Stimulated activated CD4-positive, alpha-beta T cell treated with anti-CD3 and anti-CD28 coated beads, Interleukin-4, amount 100 ng/mL, for 24 hours (primary cell): ENCODE results near the gene OAF.
"Not testable (repeated sequence)": the region's sequence is repeated elsewhere in the genome, so short reads cannot be mapped to it uniquely, and the experiment has no call there.

Experiments used
- DNase-seq: peaks from one replicate; pipeline ENCODE4 v3.0.0-alpha.2; 2020

The OAF gene

DNA sequence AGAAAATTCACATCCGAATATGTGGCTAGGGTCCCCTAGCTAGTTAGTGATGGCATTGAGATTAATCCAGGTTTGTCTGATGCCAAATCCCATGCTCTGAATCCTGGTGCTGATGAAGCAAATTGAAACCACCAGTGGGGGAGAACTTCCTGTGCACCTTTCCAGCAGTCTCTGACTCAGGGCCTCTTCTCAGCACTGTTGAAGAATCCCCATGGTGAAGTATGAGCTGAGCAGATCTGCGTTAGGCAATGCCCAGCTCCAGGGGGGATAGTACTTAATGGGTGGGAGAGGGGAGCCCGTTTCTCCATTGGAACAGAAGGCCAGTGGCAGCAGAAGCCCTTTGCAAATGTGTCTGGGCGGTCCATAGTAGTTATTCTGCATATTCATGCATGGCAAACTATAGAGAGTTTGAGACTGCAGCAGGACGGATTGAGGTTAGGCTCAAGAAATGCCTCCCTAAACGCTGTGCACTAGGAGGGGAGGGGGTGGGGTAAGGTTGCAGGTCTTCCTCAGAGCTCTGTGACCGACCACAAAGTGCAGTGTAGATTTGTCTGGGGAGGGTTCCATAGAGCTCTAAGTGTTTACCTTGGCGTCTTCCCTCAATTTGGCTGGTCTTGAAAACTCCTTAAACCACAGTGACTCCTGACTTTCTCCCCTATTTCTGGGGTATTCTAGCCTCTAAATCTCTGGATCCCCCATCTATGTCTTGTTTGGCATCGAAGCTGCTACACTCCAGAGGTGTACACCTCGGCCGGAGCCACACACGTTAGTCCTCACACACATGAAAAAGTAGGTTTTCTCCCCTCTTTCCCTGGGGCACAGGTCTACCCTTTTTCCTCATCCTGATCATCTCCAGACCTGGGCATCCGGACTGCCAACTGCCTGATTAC is 33.9 kb downstream of the OAF start:
- DNase-seq, result no peak

DNA sequence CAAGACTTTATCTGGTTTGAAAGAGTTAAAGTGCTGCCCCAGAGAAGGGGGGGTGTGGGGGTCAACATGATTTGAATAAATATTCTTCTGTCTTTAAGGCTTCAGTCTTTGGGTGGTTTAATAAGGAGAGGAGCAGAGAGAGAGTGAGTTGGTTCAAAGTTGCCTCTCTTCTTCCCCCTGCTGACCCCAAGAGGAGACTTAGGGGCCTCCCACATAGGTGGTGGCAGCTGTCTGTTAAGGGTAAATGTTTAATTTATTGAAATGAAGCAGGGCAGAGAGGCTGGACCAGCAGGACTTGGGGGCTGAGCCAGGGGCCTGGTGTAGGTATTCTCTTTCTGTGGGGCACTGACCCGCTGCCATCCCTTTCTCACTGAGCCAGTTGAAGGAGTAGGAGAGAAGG is 34.6 kb downstream of the OAF start:
- DNase-seq, result no peak

DNA sequence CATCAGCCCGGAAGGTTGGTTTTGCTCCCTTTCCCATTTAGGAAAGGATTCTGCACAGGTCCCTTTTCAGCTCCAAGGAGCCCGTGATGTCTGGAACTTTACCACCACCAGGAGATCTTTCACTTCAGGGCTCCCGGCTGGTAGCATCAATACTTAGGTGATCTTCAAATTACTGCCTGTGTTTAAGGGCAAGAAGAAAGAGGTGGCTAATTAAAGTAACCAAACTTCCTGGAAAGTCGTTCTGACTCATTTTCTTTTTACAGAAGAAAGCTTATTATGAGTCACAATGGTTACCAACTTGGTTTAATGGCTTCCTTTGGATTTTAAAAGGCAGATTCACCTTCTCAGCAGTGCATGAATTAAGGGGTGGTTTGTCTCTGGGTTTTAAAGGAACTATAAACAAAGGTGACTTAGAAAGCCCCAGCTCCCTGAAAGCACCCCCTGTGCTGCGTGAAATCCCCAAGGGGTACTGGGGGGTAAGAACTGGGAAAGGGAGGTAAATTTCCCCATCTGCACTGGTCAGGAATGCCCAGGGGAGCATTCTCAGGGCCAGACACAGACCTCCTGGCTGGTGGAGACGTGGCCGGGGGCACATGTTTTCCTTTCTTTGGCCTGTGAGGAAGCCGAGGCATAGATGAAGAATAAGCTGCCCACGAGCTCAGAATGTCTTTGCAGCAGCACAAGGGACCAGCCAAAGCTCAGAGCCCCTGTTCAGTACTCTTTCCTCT is 37.9 kb downstream of the OAF start:
- no peak for DNase-seq

DNA sequence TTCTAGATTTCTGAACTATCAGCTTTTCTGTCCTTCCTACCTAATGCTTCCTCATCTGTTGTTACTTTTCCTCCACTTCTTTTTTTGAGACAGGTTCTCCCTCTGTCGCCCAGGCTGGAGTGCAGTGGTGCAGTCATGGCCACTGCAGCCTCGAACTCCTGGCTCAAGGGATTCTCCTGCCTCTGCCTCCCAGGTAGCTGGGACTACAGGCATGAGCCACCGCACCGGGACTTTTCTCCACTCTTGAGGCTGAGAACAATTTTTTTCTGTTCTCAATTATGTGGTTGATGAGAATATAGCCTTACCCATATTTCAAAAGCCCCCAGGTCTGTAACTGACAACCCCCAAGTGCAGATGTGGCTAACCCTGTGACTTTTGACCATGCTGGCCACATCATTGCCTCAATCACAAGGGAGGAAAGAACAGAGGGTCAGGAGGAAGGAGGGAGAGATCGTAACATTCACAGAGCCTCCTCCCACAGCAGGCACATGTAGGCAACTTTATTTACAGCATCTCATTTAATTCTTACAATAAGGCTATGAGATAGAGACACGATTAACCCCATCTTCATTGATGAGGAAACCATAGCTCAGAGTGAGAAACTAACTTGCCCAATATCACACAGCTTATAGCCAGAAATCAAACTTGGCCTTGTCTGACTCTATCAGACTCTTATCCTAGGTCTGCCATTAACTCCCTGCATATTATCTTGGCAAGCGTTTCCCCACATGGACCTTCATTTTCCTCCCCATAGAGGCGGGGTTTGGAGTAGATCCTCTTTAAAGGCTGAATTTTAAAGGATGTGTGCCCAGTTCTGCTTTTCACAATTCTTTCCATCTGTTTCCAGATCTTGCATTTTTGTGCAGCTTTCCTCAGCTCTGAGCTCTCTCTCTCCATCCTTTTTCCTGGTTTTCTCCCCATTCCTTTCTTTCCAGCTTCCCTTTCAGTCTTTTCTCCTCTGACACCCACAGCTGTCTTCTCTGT is 38.7 kb downstream of the OAF start:
- no peak for DNase-seq

DNA sequence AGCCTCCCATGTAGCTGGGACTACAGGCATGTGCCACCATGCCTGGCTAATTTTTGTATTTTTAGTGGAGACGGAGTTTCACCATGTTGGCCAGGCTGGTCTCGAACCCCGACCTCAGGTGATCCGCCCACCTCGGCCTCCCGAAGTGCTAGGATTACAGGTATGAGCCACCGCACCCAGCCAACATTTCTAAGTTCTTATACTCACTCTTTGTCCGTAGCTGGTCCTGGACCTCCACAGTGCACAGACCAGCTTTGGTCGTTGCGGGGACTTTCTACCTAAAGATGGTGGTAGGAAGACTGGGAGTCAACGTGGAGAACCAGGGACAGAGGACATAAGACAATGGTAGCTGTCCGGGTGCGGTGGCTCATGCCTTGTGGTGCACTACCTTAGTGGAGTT is 42.5 kb downstream of the OAF start:
- DNase-seq, result not testable (repeated sequence)

DNA sequence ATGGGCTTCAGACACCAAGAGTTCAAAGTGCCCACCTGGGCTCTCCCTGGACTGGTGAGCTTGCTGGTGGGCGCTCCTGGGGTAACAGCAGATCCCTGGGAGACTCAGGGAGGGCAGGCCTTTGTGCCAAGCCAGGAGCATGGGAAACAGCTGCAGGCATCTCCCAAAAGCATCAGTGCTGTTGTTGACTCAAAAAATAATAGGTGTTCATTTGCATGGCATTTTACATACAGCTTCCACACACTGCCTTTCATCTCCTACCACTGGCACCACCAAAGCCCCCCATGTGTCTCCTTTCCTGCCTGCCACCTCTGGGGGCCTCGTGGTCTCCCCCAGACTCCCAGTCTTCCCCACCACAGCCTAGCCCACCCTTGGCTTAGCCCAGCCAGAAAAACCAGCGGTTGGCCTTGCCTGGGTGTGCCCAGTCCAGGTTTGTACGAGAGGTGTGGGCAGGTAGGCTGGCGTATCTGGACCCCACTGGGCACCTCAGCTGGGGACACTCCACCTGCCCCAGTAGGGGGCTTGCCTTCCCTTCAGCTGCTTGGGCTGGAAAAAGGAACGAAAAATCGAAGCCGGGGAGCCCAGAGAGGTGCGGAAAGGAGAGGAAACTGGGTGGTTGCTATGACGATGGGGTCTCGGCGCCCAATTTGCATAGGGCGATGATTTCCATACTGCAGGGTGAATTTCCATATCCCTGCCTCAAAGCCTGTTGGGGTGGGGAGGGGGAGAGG is 44.1 kb downstream of the OAF start:
- DNase-seq, result no peak

DNA sequence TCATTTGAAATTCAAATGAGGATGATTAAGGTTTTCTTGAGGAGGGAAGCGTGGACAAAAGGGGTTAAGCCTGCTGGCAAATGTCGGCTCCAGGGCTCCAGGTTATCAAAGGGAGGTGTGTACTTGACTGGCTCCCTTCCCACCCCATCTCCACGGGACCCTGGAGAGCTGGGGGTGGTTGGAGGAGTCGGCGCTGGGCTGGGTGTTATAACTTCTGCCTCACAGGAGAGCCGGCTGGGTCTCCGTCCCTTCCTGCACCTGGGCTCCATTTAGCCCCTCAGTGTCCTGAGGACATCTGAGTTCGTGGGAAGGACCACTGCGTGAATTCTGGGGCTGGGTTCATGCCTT is 44.7 kb downstream of the OAF start:
- DNase-seq, result no peak

DNA sequence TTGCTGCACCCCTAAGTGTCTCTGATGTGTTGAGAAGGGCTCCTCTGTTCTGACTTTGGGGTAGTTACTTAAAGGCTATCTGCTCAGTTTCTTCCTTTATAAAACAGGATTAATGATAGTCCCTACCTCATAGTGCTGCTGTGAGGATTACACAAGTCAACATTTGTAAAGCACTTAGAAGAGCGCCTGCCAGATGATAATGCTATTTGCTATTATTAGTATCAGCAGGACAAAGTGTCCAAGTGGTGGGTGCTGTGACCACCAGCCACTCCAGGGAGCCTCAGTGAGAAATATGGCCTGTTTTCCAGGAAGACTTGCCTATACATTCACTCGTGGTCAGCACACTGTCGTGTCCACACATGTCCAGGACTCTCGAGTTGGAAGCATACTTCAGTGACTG is 45.3 kb downstream of the OAF start:
- DNase-seq, result no peak

DNA sequence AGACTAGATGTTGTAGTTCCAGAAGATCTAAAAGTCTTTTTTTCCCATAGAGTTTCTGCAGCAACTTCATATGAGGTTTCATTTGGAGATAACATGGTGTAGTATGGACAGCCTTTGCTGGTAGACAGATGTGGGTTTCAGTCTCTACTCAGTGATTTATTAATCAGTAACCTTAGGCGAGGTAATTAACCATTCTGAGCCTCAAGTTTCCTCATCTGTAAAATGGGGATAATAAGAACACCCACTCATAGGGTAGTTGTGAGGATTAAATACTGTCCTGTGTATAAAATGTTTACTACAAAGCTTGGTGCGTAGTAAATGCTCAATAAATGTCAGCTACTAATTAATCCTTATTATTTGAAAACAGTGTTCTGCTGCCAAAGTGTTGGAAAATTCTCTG is 45.9 kb downstream of the OAF start:
- DNase-seq, result no peak

DNA sequence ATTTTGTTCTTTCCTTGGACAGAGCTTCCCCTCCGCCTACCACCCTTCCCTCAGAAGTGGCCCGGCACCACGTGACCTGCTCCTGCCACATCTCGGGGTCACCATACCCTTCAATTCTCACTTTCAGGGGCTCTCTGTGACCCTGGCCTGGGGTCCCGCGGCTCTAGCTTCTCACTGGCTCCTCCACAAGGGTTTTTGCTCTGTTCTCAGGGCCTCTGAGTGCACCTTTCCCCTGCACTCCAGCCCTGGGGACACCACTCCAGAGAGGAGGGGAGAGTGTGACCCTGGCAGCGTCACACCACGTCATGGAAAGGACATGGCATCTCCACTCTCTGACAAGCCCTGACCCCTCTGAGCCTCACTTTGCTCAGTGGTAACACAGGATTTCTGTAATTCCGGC is 46.5 kb downstream of the OAF start:
- DNase-seq, result no peak

DNA sequence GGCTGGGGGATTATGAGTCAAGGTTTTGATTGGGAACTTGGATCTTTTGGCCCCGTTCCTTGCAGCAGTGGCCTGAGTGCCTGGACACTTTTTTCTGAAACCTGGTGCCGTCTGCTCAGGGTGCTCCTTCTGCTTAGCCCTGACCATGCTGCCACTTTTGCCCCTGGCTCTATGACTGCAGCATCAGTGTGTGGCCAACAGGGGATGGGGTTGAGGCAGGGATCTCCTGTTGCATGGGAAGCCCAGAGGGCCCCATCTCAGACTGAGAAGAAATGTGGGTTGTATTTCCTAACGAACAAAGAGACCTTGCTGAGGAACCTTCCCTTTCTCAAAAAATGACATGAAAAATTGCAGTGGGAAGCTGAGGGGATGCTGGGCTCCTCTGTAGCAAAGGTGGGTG is 47.8 kb downstream of the OAF start:
- DNase-seq, result no peak

DNA sequence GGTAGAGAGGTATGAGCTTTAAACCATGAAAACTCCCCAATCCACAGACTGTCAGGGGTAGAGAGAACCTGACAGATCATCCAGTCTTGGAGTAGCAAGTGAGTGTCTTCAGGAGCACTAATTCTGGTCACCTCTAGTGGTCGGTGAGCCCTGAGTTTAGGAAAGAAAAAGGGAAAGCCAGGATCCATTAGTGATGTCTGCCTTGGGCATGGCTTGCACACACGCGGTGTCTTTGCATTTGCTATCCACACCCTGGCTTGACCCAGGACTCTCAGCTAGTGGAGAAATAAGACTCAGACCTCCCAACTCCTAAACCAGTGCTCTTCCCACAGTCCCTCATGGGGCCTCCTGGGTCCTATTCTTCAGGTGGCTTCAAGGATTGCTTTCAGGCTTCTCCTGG is 48.4 kb downstream of the OAF start:
- DNase-seq, result no peak

DNA sequence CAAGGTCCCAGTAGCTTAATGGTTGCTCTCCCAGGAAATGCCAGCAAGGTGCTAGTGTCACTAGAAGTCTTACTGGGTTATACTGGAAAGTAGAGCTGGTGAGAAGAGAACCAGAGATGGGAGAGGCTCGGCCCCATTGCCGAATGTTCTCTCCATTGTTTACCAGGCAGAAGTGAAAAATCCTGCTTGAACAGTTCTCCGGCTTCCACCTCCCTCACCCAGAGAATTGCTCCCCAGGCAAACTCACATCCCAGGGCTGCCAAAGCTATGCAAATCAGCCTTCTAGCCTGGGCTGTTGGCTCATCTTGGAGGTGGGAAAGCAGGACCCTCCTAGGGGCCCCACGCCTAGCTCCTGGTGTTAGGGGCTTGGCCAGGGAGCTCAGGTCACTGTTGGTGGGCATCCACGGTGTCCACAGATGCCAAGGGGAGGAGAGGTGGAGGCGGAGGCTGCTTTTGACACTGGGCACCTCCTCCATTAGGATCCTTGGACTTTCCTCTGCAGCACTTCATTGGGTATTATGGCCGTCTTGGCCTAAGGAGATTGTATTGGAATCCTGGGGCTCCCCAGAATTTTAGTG is 49.2 kb downstream of the OAF start:
- no peak for DNase-seq

DNA sequence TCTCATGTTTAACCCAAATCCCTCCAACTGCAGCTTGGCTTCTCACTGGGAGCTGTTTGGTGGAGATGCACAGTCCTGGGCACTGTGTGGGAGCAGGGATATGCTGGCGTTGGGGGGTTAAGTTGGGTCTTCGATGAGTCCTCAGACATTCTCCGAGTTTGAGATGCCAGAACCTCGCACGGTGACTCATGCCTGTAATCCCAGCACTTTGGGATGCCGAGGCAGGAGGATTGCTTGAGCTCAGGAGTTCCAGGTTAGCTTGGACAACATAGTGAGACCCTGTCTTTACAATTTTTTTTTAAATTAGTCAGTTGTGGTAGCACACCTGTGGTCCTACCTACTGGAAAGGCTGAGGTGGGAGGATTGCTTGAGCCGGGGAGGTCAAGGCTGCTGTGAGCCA is 49.8 kb downstream of the OAF start:
- DNase-seq, result no peak

DNA sequence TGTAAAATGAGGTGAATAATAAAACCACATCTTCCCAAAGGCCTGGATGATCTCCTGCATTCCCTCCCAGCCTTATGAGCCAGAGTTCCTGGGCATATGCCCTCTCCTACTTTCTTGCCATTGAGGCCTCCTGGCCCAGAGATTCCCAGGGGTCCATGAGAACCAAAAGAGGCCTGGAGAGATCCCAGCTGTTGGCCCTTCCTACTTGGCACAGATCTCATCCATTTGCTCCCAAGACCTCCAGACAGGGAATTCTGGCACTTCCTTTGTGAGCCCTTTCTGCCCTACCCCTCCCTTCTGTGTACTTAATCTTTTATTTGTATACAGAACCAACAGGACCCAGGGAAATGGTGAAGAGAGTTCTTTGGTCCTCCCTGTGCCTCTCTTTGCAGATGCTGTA is 50.5 kb downstream of the OAF start:
- DNase-seq, result no peak

DNA sequence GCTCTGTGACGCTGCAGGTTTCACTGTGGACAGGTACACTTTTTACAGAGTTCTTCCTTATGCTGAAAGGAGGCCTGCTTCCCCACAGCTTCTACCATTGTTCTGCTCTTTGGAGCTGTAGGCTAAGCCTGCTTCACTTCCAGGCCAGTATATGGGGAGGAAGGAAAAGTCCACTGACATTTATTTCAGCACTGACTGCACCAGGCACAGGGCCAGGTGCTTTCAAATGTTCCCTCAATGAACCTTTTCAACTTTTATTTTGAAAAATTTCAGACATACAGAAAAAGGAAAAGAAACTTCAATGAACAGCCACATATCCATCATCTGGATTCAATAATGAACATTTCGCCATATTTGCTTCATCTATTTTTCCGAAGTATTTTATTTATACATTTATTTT is 51.1 kb downstream of the OAF start:
- no peak for DNase-seq

DNA sequence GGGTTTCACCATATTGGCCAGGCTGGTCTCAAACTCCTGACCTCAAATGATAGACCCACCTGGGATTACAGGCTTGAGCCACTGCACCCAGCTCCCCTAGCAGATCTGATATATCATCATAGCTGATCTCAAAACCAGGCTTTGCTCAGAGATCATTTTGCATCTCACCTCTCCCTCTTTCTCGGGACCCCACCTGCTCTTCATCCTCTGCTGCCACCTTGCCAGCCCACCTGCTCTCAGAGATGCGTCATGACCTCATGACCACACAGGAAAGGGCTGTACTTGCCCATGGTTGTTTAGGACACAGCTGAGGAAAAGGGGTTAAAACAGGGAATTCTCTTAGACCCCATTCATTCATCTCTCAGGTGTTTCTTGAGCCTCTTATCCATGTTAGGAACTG is 56.5 kb downstream of the OAF start:
- no peak for DNase-seq

DNA sequence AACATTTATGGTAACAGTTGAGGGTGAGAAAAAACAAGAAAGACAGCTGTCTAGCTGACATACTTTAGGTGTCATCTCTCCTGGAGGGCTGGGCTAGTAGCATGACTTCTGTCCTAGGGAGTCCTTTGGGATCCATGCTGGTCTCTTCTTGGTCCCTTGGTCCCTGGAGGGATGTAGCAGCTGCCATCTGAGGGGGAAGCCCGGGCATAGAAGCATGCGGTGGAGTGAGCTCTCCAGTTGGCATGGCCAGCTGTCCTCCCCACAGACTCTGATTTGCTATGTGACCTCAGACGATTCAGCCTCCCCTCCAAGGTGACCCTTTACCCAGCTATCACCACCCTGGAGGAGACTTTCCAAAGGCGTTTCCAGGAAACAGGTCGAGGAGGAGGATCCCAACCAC is 57.9 kb downstream of the OAF start:
- no peak for DNase-seq

DNA sequence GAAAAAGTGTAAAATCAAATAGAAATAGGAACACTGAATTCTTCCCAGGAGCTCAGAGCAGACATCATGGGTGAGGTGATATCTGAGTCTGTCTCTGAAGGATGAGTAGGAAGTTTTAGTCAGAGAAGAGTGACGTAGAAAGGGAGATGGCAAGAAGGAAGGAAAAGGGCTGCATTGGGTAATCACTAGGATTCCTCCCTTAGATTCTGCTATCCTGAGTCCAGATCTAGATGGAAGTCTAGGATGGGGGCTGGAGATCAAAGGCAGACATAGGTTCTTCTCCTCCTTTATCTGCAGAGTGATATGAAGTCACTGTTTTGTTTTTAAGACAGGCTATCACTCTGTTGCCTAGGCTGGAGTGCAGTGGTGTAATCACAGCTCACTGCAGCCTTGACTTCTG is 59.6 kb downstream of the OAF start:
- no peak for DNase-seq

DNA sequence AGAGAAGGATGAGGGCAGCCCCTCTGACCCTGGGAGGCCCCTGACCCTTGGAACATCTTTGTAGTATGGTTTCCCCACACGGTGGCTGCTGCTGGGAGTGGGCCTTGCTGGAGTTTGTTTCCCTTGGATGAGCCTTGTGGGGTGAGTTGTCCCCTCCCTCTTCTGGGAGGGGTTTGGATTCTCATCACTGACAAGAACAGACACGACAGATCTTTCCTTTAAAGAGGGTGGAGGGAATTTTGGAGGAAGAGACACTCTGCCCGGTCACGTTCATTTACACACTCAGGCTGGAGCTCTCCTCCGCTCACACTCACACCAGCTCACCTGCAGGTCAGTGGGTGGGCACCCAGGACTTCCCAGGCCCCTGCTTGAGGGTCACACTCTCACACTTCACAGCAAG is 60.8 kb downstream of the OAF start:
- DNase-seq, result no peak

DNA sequence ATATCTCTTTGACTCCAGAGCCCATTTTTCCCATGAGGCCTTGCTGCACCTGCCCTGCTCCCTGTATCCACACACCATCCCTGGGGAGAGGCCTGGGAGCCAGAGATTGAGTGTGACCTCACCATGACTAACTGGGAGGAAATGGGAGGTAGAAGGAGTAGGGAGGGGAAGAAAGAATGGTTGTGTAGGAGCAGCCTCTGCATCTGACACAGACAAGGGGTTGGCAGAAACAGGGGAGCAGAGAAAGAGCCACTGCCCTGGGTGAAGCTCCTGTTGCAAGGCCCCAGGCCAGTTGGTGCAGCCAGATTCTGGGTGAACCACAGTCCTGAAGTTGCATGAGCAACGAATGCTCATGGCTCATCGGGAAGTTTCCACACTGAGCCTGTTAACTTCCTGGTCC is 61.5 kb downstream of the OAF start:
- DNase-seq, result no peak

DNA sequence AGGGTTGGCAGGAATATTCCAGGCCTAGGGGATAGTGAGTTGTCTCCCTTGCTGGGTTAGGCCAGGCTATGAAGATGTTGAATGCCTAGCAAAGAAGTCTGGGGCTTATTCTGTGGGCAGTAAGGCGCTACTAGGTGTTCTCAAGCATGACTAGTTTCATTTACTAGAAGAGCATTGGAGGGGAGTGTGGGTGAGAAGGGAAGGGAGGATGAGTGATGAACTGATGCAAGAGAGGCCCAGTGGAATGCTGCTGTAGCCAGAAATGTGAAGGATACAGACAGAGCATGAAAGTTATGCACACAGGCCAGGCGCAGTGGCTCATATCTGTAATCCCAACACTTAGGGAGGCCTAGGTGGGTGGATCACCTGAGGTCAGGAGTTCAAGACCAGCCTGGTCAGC is 62.6 kb downstream of the OAF start:
- no peak for DNase-seq
